Activated B cell treated with CpG ODN at 0.5 μM for 24 hours (primary cell): ENCODE results near the gene SUN1. TPM values are rescaled to one million over a fixed set of nuclear protein-coding genes. Genes with fewer than 3 reads are reported as not detected.

Source experiments
- ATAC-seq: fragments of 200-7000 bp; cut with Tn5 transposase; one replicate; pipeline ENCODE4 v1.10.0; 2021; ENCODE audit warnings: low read depth, mild to moderate bottlenecking, moderate library complexity
- CTCF ChIA-PET: fragments of 350-600 bp; sonication (Branson Sonifier 250); formaldehyde crosslinking; loops from one replicate; lab custom pipeline; 2021; ENCODE audit warnings: antibody characterized with exemption; lab: Charles Lee
- POLR2A ChIA-PET: fragments of 350-600 bp; sonication (Branson Sonifier 250); formaldehyde crosslinking; loops from one replicate; lab custom pipeline; 2021; ENCODE audit warnings: antibody characterized with exemption; lab: Charles Lee
- DNase-seq: peaks from one replicate; pipeline ENCODE4 v3.0.0; 2022
- H3K27ac Mint-ChIP-seq: one replicate; pipeline ENCODE4 v1.8.0; 2020; ENCODE audit warnings: mixed read lengths
- H3K27me3 Mint-ChIP-seq: one replicate; pipeline ENCODE4 v1.8.0; 2021; ENCODE audit warnings: mixed read lengths
- H3K36me3 Mint-ChIP-seq: one replicate; pipeline ENCODE4 v1.8.0; 2021; ENCODE audit warnings: low read depth, mixed read lengths
- H3K4me1 Mint-ChIP-seq: one replicate; pipeline ENCODE4 v1.8.0; 2021; ENCODE audit warnings: mixed read lengths
- H3K4me3 Mint-ChIP-seq: one replicate; pipeline ENCODE4 v1.8.0; 2020; ENCODE audit warnings: mild to moderate bottlenecking, mixed read lengths
- H3K9me3 Mint-ChIP-seq: one replicate; pipeline ENCODE4 v1.8.0; 2020; ENCODE audit warnings: mixed read lengths
- CTCF ChIP-seq: fragments of 200-600 bp; IDR thresholded peaks from one replicate; pipeline ENCODE4 v1.8.0; 2022; ENCODE audit warnings: antibody characterized with exemption, mild to moderate bottlenecking
- intact Hi-C: fragments of 100-400 bp; cut with micrococcal nuclease; formaldehyde crosslinking; loops from one replicate; pipeline ENCODE4 v1.15.1; 2024
- total RNA-seq: library from RNA; stranded (reverse); gene quantifications from 2 replicates; pipeline ENCODE4 v1.2.3, GENCODE V29; 2022

SUN1 gene
- total RNA-seq, 1 donor from 2014 or later, result 119 TPM

DNA sequence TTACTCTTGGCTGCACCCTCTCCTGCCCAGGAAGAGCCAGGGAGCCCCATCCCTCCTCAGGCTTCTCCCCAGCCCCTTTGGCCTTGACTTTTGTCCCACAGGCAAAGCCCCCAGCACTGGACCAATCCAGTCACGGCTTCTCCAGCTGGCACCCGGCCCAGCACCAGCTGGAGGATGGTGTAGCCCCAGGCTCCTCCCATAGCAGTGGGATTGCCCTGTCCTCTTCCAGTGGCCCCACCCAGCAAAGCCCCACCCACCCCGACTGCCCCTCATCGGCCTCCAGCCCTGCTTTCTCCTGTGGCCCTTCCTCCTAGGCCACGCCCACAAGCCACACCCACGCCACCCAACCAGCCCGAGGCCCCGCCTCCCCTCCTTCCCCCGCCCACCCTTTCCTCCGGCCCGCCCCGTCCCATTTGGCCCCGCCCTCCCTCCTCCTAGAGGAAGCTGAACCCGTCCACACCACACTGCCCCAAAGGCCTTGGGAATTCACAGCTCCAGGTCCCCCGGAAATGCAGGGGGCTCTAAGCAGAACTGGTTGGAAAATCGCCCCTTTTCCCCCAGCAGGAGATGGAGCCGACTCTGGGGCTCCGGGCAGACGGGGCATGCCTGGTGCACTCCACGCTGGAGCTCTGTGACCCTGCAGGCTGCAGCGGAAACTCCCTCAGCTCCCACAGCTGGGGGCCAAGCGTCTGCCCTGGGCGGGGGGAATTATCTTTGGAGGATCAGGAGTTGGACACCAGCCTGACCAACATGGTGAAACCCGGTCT, 69.3 kb downstream of the SUN1 start:
- CTCF ChIA-PET, result no interaction called here
- intact Hi-C loops, result no loop called here
- peaks cover 8% of the 10 kb centered on the region for H3K36me3 Mint-ChIP-seq
- peaks cover 2% of the 10 kb centered on the region for H3K4me1 Mint-ChIP-seq
- no peak overlapping the region for H3K27ac Mint-ChIP-seq
- TF ChIP-seq CTCF, result no peak
- H3K27me3 Mint-ChIP-seq, result peaks cover 2% of the 10 kb centered on the region
- no peaks in the 10 kb centered on the region for H3K9me3 Mint-ChIP-seq
- H3K4me3 Mint-ChIP-seq, result no peak overlapping the region
- peak; percentile 78 for ATAC-seq
- POLR2A ChIA-PET, result no interaction called here
- no peak for DNase-seq

DNA sequence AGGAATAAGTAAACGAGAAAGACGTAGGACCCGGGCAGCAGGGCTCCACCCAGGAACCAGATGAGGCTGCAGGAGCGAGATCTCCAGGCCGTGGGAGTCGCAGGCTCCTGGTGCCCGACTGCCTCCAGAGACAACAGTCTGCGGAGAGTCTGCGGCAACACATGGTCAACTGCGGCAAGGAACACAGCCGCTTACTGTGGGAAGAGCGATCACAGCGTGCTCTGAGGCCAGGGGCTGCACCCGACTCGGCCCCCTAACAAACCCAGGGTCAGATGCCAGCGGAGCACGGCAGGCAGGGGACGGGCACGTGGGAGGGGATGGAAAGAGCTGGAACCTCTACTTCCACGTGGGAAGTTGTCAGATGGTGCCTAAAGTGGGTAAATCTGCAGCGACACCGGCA, 70.7 kb downstream of the SUN1 start:
- ChIA-PET CTCF (no interaction called here), POLR2A (no interaction called here)
- no peaks in the 10 kb centered on the region for H3K9me3 Mint-ChIP-seq
- peaks cover 2% of the 10 kb centered on the region for H3K27me3 Mint-ChIP-seq
- H3K4me3 Mint-ChIP-seq, result no peak overlapping the region
- no peak for TF ChIP-seq CTCF
- intact Hi-C loops, result no loop called here
- H3K36me3 Mint-ChIP-seq, result peaks cover 2% of the 10 kb centered on the region
- DNase-seq (no peak), ATAC-seq (no peak)
- peaks cover 2% of the 10 kb centered on the region for H3K4me1 Mint-ChIP-seq
- no peak overlapping the region for H3K27ac Mint-ChIP-seq

GRCh38 chr7:903921-904755, 71.9 kb downstream of the SUN1 start:
- ATAC-seq (no peak), DNase-seq (no peak)
- CTCF ChIA-PET, result no interaction called here
- H3K36me3 Mint-ChIP-seq, result peaks cover 2% of the 10 kb centered on the region
- H3K9me3 Mint-ChIP-seq, result no peaks in the 10 kb centered on the region
- POLR2A ChIA-PET, result no interaction called here
- peaks cover 4% of the 10 kb centered on the region for H3K4me1 Mint-ChIP-seq
- peaks cover 2% of the 10 kb centered on the region for H3K27me3 Mint-ChIP-seq
- H3K27ac Mint-ChIP-seq, result no peak overlapping the region
- no peak overlapping the region for H3K4me3 Mint-ChIP-seq
- intact Hi-C loops, result no loop called here
- no peak for TF ChIP-seq CTCF

GRCh38 chr7:904847-905246, 72.6 kb downstream of the SUN1 start:
- ChIA-PET CTCF (no interaction called here), POLR2A (no interaction called here)
- H3K4me1 Mint-ChIP-seq, result peaks cover 7% of the 10 kb centered on the region
- H3K27me3 Mint-ChIP-seq, result peaks cover 2% of the 10 kb centered on the region
- no peak for TF ChIP-seq CTCF
- H3K27ac Mint-ChIP-seq, result no peak overlapping the region
- no peak overlapping the region for H3K4me3 Mint-ChIP-seq
- no peaks in the 10 kb centered on the region for H3K9me3 Mint-ChIP-seq
- ATAC-seq (no peak), DNase-seq (no peak)
- intact Hi-C loops, result no loop called here
- H3K36me3 Mint-ChIP-seq, result no peaks in the 10 kb centered on the region

DNA sequence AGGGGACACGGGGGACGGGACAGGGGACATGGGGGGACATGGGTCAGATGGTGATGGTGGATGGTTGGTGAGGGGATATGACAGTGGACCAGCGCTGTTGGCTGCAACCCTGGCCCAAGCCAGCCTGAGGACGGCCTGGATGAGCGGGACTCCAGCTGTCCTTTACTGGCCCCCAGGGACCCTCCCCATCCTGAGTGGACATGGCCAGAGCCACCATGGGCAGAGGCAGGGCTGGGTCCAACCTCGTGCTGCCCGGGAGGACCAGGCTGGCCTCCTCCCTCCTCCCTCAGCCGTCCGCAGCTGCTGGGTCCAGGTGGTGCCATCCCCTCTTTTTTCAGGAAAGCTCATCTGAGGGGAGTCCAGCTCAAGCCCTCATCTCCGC, 74.5 kb downstream of the SUN1 start:
- H3K4me3 Mint-ChIP-seq, result no peak overlapping the region
- intact Hi-C loops, result no loop called here
- CTCF ChIA-PET, result interaction anchor here (1.0 kb wide), 1 partner anchor 268 kb away, joined by 3 read pairs; no protein-coding TSS in a partner anchor
- POLR2A ChIA-PET, result interaction anchor here (1.4 to 2.4 kb wide), 2 partner anchors 17 to 68 kb away, joined by 4 to 11 read pairs; partner anchors contain the start of gene COX19
- H3K36me3 Mint-ChIP-seq, result no peaks in the 10 kb centered on the region
- TF ChIP-seq CTCF, result no peak
- ATAC-seq, result no peak
- no peaks in the 10 kb centered on the region for H3K9me3 Mint-ChIP-seq
- peaks cover 2% of the 10 kb centered on the region for H3K27me3 Mint-ChIP-seq
- no peak overlapping the region for H3K27ac Mint-ChIP-seq
- H3K4me1 Mint-ChIP-seq, result peaks cover 15% of the 10 kb centered on the region
- DNase-seq, result no peak
